GM18858 (cell line): ENCODE results near the gene HERC2.

Experiments
- ATAC-seq: cut with Tn5 transposase; IDR thresholded peaks from one replicate; pipeline ENCODE4 v1.9.1; 2021; ENCODE audit not compliant: unreplicated experiment

Gene HERC2

GRCh38 chr15:28116521-28117431 is 205.2 kb downstream of the HERC2 start:
- ATAC-seq = no peak

GRCh38 chr15:28115871-28116270 is 206.1 kb downstream of the HERC2 start:
- ATAC-seq = no peak

GRCh38 chr15:28114721-28115622 is 207.0 kb downstream of the HERC2 start:
- ATAC-seq = no peak

- no peak for ATAC-seq
These were observed 207.9 kb downstream of the HERC2 start for GRCh38 chr15:28114114-28114455.

- no peak for ATAC-seq
These were observed 208.4 kb downstream of the HERC2 start for GRCh38 chr15:28113394-28114113.

- ATAC-seq = no peak
These were observed 209.0 kb downstream of the HERC2 start for GRCh38 chr15:28112962-28113361.

GRCh38 chr15:28112101-28112760 is 209.7 kb downstream of the HERC2 start:
- no peak for ATAC-seq

GRCh38 chr15:28111543-28111942 is 210.4 kb downstream of the HERC2 start:
- ATAC-seq = no peak

- ATAC-seq = no peak
These were observed 211.5 kb downstream of the HERC2 start for GRCh38 chr15:28110481-28110881.

GRCh38 chr15:28109626-28110455 is 212.1 kb downstream of the HERC2 start:
- no peak for ATAC-seq

GRCh38 chr15:28107904-28108275 is 214.1 kb downstream of the HERC2 start:
- ATAC-seq = no peak

GRCh38 chr15:28107111-28107903 is 214.7 kb downstream of the HERC2 start:
- ATAC-seq = no peak

GRCh38 chr15:28106294-28107110 is 215.5 kb downstream of the HERC2 start:
- ATAC-seq = no peak

- no peak for ATAC-seq
These were observed 216.2 kb downstream of the HERC2 start for GRCh38 chr15:28105793-28106192.

GRCh38 chr15:28105224-28105791 is 216.7 kb downstream of the HERC2 start:
- no peak for ATAC-seq

GRCh38 chr15:28104326-28104725 is 217.7 kb downstream of the HERC2 start:
- no peak for ATAC-seq

- ATAC-seq = no peak
These were observed 218.1 kb downstream of the HERC2 start for GRCh38 chr15:28103831-28104230.

GRCh38 chr15:28101983-28102441 is 220.0 kb downstream of the HERC2 start:
- no peak for ATAC-seq
